GM19043 (cell line): ENCODE results near the gene UBE2M.
"Not testable (repeated sequence)": the region's sequence is repeated elsewhere in the genome, so short reads cannot be mapped to it uniquely, and the experiment has no call there.

Source experiments
- ATAC-seq: cut with Tn5 transposase; IDR thresholded peaks from one replicate; pipeline ENCODE4 v1.9.1; 2021; ENCODE audit warnings: low read depth; ENCODE audit not compliant: unreplicated experiment

The UBE2M gene

DNA sequence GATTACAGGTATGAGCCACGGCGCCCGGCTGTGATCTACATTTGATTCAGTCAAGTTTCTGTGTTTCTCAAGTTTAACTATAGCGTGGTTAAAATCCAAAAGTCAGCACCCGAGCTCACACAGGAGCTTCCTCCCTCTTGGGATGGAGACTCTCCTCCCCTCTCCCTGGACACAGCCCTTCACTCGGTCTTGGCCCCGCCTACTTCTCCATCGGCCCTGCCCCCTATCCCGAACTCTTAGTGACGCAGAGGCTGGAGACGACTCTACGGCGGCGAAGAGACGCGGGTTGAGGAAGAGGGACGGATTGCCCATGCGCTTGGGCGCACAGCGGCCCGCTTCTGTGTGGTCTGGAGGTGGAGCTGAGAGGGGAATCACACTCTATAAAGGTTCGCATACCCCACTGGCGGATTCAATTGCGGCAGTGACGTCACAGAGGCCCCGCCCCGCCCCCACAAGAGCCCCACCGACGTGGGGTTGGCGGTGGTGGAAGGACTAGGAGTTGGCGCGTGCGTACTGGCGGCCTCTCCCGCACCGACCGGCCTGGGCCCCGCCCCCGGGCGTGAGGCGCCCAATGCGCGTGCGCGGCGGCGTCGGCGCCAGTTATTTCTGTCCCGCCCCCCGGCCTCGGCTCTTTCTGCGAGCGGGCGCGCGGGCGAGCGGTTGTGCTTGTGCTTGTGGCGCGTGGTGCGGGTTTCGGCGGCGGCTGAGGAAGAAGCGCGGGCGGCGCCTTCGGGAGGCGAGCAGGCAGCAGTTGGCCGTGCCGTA lies 14.4 kb downstream of the UBE2M start, which contains the start of gene TRIM28:
Gene TRIM28 (plus strand): TSS at position 239 of the 765 bp plus-strand sequence. CDS start 694 bp downstream, outside the sequence.
- ATAC-seq: peak; percentile 81

DNA sequence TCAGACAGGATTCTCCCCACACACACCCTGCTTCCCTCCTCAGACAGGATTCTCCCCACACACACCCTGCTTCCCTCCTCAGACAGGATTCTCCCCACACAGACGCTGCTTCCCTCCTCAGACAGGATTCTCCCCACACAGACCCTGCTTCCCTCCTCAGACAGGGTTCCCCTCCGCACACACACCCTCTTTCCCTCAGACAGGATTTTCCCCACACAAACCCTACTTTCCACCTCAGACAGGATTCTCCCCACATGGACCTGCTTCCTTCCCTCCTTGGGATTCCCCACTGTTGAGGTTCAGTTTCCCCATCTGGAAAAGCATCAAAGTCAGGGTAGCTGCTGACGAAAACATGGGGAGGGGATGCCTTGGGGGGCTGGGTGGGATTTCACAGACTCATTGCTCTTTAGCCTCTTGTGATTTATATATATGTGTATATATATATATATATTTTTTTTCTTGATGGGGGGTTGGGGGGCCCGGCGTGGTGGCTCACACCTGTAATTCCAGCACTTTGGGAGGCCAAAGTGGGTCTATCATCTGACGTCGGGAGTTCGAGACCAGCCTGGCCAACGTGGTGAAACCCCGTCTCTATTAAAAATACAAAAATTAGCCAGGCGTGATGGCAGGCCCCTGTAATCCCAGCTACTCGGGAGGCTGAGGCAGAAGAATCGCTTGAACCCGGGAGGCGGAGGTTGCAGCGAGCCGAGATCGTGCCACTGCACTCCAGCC lies 15.6 kb downstream of the UBE2M start:
- ATAC-seq: not testable (repeated sequence)

DNA sequence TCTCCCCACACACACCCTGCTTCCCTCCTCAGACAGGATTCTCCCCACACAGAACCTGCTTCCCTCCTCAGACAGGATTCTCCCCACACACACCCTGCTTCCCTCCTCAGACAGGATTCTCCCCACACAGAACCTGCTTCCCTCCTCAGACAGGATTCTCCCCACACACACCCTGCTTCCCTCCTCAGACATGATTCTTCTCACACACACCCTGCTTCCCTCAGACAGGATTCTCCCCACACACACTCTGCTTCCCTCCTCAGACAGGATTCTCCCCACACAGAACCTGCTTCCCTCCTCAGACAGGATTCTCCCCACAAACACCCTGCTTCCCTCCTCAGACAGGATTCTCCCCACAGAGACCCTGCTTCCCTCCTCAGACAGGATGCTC lies 19.2 kb downstream of the UBE2M start:
- not testable (repeated sequence) for ATAC-seq

DNA sequence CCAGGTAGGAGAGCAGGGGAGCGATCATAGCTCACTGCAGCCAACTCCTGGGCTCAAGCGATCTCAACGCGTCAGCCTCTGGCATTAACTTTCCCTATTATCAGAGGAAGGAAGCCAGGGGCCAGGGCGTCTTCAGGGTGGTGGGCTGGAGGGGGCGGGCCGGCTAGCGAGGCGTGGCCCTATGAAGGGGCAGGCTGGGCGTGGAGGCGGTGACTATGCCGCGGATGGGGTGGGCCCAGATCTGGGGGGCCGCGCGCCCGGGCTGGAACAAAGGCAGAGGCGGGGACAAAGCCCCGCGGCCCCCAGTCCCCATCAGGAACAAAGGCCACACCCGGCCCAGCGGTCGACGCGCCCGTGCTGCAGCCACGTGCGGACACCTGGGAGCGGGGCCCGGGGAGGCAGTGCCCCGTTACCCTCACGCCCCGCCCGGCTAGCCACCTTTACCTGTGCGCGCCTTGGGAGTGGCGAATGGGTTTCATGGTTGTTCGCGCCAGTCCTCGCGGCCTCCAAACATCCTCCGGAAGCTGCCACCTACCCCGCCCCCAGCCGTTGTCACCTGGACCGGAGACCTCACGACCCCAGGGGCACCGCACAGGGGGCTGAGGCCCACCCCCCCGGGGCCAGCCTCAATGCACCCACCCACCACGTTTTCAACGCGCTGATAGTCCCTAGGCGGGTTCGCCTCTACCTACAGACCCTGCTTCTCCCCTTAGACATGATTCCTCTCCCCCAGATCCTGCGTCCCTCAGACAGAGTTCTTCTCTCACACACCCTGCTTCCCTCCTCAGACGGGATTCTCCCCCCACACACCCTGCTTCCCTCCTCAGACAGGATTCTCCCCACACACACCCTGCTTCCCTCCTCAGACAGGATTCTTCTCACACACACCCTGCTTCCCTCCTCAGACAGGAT lies 19.9 kb downstream of the UBE2M start:
- ATAC-seq: no peak

DNA sequence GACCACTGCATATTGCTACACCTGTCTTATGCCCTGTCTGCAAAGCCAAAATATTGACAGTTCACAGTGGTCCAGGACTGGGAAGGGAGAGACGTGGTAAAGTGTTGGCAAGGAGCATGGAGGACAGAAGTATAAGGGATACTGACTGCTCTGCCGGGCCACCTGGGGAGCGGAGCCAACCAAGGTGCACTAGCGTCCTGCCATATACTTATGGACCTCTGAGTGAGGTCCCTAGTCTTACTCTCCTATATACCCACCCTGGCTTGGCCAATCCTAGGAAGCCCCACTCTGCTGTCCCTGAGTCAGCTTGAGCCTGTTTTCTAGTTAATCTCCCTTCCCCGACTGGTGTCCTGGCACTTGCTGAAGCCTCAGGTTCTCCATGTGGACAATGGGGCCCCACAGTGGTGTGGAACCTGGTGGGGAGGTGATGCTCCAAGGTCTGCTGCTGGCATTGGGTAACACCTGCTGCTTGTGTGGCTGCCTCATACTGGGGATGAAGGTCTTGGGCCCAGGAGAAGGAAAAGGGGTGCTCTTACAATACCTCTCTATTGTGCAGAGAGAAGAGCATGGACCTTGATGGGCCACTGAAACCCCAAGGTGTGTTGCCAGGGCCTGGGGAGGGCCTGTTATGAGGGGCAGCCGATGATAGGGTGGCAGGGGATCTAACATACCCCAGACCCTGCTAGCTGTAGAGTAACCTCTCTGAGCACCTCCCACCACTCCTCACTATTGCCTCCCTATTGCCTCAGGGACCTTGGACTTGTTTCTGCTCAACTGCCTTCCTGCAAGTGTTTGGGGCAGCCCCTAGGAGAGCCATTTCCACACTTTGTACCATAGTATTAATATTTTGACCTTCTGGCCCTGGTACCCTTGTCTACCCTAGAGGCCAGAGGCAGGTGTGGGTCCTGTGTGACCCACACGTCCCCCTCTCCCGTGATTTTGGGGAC lies 21.3 kb downstream of the UBE2M start:
- no peak for ATAC-seq

DNA sequence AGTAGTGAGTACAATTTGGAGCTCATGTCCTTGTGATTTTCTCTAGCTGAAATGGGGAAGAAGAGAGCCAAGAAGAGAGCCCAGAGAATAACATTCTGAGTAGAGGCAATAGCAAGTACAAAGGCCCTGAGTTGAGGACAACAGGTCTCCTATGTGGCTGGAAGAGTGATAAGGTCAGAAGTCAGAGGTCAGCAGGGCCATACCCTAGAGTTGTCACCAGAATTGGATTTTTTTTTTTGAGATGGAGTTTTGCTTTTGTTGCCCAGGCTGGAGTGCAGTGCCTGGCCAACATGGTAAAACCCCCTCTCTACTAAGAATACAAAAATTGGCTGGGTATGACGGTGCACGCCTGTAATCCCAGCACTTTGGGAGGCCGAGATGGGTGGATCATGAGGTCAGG lies 22.6 kb downstream of the UBE2M start:
- ATAC-seq: no peak

DNA sequence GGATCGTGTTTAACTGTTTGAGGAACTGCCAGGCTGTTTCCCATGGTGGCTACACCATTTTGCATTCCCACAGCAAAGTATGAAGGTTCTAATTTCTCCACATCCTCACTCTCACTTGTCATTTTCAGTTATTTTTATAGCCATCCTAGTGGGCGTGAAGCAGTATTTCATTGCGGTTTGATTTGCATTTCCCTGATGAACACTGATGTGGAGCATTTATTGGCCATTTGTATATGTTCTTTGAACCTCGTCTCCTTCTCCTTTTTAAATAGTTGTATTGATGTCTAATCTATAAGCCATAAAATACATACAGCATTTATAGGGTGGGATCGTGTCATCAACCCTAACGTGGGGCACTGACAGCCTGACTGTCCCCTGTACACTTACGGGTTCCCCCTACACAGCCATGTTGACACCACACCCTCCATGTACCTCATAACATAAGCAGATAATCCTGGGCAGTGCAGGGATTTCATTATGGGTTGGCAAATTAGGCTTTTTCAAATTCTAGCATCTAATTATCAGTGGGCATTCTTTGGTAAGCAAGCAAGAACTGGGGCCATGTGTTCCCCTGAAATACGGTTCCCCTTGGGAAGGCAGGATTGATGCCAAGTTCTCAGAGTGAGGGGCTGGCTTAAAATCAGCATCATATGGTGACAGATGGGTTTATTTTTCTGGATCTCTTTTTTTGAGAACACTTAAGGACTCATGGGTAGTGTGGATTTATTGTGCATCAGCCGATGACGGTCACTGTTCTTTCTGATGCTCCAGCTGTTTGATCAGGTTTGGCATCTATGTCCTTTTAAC lies 27.2 kb downstream of the UBE2M start:
- no peak for ATAC-seq

DNA sequence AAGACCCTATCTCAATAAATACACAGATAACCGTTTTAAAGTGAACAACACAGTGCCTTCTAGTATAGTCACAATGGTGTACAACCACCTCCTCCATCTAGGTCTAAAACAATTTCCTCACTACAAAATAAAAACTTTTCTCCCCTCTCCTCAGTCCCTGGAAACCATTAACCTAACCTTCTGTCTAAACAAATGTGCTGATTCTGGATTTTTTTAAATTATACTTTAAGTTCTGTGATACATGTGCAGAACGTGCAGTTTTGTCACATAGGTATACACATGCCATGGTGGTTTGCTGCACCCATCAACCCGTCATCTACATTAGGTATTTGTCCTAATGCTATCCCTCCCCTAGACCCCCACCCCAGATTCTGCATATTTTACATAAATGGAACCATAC lies 29.0 kb downstream of the UBE2M start:
- no peak for ATAC-seq

DNA sequence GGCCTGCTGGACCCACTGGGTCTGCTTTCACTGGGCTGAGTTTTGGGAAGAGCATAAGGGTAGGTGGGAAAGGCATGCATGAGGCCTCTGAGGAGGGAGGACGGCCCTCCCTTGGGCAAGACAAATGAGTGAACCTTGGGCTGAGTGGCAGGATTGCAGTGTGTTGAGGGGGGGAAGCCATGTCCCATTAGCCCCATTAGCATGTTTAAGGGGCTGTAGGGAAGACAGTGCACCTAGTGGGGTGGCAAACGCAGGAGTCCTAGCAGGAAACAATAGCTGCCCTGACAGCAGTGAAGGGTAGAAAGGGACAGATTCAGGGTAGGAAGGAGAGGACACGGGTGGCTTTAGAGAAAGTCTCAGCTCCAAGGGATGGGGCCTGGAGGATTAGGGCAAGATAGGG lies 35.7 kb downstream of the UBE2M start:
- ATAC-seq: no peak

DNA sequence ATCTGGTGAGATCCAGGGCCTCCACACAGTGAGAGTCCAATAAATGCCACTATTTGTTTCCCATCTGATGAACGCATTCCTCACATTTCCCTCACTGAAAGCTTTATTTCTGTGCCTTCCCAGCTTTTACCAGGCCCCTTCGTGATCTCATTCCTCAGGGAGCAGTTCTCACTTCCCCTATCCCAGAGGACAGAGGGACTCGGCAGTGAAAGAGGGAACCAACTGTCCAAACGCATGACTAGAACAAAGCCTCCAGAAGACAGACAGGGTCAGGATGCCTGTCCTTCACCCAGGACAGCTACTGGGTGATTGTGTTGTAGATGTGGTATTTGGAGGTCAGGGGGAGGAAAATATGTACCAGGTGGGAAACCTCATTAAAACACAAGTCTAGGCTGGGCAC lies 36.8 kb downstream of the UBE2M start:
- no peak for ATAC-seq

DNA sequence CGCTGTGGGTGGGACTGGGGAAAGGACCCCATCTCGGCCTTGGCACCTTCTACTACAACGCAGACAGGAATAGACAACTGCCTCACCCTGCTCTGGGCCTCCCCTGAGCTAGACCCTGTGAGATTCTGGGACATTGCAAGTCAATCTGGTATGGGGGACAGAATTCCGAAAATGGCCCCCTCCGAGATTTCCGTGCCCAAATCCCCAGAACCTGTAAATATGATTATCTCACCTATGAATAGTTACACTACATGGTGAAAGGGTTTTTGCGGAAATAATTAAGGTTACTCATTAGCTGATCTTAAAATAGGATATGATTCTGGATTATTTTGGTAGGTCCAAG lies 38.2 kb downstream of the UBE2M start:
- no peak for ATAC-seq

DNA sequence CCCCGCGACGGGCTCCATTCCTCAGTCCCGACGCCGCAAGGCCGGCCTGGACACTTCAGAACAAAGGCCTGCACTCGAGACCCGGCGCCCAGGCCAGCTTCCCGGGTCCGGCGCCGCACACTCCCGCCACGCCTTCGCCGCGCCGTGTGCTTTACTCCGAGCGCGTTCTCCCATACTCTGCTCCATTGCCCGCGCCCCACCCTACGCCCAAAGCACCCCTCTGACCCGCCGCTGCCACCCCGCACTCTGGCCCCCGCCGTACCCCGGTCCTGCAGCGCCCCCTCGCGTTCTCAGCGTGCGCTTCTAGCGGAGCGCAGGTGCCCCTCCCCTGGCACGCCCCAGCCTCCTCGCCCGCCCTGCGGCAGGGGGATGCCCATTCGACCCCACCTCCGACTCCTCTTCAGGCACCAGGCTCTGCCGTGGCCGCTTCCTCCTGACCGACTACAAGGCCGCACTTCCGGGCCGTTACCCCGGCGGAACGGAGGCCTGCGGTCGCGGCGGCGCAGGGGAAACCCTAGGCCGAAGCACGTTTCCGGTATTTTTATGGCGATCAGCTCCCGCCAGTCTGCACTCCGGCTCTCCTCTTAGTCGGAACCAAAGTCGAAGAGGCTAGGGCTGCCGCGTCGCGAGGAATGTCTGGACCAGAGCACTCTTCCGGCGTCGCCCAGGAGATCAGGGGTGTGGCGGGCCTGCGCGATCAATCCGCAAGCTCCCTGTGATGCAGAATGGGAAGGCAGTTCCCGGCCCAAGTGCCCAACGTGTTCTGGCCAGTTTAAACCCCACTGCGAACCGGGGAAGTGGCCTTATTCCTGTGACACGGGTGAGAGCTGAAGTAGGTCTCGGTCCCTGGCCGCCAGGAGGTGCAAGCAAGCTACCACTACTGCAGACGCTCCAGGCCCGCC lies 38.8 kb downstream of the UBE2M start, which contains the start of gene ZBTB45:
Gene ZBTB45 (minus strand): TSS at position 456 of the 902 bp plus-strand sequence. CDS start 2,137 bp downstream, outside the sequence.
- ATAC-seq: peak; percentile 67

DNA sequence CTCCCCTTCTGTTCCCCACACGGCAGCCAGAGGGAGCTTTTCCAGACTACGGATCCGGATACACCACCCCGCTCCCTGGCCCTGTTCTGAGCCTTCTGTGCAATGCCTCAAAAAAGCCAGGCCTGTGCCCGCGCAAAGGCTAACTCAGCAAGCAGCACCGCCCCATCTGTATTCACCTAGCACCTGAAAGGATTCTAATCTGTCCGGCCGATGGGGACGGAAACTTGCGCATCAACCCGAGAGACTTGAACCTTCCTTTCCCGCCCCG lies 39.4 kb downstream of the UBE2M start:
- no peak for ATAC-seq

DNA sequence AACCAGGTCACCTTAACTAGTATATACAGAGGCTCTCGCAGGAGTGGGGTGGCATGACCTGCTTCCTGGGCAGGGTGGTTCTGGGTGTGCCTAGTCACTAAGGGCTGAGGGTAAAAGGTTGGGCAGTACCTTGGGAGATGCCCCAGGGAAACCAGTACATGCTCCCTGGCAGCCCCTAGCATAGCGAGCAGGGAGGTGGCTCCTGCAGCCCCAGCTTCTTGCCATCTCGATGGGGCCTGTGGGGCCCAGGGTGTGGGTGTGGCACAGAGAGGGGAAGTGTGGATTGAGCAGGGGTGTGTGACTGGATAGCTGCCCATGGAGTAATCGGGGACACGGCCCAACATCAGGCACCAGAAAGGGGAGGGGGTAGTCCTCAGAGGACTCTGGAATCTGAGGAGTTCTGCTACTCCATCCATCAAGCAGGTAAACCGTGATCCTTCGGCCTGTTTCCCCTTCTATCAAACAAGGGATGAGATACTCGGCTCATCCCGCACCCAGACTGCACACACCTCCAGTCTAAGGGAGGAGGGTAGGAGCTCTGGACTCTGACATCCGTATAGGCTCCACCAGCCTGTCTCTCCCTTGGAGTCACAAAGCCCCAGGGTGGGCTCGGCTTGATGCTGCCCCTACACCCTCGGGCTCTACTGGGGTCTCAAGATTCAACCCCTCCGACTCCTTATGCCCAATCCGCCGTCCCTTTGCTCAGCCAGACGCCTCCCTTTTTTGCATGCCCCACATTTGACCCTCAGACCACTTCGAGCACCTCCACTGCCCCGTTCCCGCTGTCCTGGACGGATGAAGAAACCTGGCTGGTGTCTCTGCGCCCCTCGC lies 39.9 kb downstream of the UBE2M start:
- ATAC-seq: no peak

DNA sequence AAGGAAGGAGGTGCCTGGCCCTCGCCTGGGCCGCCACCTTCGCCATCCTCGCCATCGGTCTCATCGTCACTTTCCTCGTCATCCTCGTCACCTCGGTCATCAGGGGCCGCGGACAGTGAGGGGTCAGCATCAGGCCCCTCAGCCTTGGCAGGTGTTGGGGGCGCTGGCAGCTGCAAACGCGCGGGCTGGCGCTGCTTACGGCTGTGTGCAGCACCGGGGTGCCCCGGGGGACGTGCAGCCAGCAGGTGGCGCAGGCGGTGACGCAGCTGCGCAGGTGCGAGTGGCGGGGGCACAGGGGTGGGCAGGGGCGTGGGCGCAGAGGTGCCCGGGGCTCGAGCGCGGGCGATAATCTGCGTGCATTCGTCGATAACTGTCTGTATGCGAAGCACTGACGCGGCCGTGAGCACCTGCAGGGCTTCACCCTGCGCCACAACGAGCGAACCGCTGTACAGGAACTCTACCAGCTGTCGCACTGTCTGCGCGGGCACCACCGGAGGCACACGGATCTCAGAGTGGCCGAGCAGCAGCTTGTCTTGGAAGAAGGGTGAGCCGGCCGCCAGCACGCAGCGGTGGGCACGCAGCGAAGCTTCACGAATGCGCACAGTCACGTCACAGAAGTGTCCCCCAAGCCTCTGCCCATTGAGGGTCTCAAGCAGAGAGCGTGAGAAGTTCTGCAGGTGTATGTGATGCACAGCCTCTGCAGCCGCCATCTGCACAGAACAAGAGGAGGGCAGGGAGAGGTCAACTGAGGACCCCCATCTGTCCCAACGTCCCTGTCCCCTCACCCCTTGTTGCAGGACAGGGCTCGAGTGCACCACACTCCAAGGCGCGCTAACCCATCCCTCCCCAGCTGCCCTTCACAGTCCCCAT lies 41.2 kb downstream of the UBE2M start:
- no peak for ATAC-seq

DNA sequence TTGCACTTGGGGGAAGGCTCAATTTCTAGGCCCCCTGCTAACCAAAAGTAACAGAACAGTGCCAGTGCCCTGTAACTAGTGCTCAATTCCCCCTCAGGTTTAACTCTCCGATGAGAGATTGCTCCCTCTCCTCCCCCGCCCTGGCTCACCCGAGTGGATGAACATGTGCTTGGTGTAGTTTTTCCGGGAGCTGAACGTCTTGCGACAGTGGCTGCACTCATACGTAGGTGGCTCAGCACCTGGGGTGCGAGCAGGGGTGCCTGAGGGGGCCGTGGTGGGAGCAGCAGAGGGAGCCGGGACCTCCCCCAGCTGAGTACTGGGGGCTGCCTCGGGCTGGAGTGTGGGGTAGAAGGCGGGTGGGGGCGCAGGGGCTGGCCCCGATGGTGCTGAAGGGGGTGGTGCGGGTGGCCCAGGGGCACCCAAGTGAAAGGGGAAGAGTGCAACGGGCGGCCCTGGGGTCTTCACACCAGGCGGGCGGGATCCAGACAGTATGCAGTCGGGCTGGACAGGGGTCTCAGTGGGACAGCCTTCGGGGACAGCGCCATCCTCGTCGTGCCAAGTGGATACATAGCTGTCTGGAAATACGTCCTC lies 42.1 kb downstream of the UBE2M start:
- no peak for ATAC-seq
